ENCODE results near the gene LRRC28.

LRRC28 gene

DNA sequence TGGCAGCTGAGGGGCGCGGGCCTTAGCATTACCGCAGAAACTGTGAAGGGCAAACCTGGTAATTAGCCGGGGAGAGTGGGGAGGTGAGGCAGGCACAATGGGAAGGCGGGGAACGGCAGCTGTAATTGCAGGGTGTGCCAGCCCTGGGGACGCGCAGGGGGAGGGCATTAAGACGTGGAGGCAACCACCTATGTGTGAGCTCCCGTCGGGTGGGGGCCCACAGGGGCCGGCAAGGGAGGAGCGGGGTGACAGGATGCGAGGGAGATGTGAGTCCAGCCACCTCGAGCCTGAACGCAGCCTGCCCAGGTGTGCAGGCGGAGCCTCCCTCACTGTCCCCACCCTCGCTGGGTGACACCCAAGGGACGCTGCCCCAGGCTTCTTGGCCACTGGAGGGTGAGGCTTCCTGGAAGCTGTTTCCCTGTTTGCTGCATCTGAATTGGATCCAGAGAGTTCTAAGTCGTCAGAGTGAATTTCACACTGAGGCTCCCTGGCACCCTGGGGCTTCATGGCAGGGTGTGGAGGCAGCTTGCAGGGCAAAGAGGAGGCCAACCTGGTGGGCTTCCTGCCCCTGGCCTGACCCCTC is 183.9 kb downstream of the LRRC28 start:
- DNase-seq (ENCODE audit: low read depth) = no peak

DNA sequence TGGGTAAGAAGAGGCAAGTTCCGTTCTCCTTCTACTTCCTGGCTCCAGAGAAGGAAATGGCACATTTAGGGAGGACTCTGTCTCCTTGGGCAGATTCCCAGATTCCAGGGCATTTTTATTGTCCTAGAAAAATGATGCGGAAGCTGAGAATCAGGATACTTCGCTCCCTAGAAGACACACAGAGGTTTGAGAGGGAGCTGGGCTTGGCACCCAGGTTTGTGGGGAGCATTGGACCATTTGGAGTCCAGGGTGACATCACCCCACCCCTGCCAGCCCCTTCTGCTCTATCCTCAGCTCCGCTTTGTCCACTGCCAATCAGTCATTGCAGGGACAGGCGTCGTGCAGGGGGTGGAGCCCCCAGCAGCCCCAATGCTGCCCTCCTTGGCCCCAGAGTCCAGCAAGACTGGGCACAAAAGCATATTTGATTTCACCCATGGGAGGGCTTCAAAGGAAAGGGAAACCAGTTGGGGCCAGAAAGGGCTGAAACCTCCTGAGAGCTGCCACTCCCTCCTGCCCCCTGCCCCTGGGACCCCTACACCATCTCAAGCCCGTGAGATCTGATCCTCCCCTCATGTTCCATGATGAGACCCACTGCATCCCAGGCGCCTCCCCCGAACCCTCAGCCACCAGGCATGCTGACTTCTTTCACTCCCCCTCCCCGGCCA is 184.7 kb downstream of the LRRC28 start:
- no peak for DNase-seq (ENCODE audit: low read depth)

DNA sequence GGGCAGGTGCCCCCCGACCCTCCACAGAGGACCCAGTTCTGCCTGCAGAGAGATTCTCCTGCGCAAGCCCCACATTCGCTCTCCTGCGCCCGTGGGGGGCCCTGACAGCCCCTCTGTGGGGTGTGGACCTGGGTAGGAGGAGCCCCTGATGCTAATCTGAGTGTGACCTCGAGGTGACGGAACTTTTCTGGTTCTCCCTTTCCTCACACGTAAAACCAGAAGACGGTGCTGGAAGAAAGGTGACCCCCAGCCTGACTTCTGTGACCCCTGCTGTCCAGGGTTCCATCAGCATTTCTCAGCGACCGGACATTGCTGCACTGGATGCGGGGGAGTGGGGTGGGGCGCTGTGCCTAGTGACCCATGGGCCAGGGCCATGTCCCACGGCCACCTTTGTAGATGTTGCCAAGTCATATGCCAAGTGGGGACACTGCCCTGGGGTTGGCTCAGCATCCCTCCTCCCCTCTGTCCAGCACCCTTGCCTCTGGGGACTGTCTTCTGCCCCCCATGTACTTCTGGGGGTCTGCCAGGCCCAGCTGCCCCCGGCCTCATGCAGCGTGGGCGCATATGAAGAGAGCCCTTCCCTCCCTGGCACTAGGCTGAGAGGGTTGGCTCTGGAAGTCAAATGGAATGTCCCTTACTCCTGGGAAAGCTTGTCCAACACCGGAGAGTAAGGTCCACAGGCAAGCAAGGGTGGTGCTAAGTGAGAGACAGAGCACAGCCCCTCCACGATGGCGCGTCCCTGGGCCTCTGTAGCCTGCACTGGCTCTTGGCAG is 185.4 kb downstream of the LRRC28 start:
- no peak for DNase-seq (ENCODE audit: low read depth)

DNA sequence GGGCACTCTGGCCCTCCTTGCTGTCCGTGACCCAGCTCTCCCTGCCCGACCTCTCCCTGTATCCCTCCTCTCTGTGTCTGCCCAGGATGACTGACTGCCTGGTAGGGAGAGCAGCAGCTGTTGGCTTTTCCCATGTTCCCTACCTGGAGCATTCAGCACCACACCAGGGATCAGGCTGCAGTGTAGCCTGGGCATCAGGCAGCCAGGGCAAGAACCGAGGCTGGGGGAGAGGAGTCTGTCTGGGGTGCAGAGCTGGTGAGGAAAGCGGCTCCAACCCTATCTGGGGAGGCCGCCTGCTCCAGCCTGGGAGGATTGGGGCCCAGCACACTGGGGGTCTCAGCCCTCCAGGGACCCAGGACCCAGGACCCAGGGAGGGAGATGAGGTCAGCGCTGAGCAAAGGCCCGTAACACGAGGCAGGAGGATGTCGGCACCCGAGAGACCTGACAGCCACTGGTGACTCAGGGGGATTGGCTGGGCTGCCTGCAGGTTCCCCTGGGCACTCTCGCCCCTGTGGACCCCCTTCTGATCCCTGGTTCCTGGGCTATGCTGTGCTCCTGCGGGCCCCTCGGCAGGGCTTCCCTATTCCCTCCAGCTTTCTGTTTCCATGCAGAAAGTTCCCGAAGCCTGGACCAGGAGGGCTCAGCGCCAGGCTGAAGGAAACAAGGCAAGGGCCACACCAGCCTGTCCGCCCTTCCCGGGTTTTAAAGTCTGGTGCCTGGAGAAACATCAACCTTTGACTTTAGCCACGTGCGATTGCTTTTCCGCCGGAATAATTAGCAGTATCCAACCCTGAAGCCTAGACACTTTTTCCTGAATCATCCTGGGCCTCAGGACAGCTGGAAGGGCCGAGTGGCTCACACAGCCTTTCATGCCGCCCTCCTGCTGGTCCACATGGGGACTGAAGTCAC is 186.3 kb downstream of the LRRC28 start:
- DNase-seq (ENCODE audit: low read depth) = no peak

DNA sequence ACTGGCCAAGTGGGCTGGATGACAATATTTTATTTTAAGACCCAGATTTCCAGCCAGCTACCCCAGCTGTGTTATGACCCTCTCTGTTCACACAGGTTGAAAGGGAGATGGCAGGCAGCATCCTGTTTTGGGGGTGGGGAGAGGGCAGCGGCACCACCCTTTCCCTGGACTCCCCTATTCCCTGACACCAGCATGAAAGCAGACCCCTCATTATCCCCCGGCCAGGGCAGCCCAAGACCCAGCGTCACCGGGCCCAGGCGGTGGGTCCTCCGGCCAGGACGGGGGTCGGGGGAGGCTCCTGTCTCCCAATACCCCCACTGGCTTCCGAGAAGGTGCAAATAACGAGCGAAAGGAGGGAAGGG is 186.9 kb downstream of the LRRC28 start:
- no peak for DNase-seq (ENCODE audit: low read depth)

DNA sequence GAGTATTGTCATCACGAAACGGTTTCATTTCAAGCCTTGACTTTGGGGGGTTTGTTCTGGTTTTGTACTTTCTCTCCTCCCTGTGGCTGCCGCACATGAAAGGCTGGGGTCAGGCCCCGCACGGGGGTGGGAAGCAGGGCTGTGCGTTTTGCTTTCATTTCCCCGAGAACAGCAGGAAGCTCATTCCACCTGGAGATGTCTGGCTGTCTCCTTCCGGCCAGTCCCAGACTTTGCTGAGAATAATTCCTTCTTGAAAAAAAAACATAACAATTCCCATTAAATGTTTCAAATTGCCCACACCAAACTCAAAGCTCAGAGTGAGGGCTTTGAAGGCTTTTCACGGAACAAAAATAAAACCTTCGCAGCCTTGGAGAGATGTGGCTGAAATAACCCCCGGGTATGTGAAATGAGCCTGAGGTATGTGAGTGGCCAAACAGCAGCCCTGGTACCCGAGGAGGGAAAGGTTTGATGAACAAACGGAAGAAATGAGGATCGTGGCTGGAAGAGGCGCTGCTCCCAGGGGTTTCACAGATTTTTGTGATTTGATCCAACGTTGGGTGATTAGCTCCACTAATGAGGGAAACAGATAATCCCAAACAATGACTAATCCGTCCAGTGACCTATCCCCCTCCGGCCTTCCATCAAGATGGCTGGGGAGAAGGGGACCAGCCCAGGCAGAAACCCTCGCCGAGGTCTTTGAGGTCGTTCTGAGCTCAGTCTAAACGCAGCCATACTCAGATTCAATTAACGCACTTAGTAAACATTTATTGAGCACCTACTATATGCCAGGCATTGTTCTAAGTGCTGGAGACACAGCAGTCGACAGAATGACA is 187.6 kb downstream of the LRRC28 start:
- DNase-seq (ENCODE audit: low read depth) = no peak

DNA sequence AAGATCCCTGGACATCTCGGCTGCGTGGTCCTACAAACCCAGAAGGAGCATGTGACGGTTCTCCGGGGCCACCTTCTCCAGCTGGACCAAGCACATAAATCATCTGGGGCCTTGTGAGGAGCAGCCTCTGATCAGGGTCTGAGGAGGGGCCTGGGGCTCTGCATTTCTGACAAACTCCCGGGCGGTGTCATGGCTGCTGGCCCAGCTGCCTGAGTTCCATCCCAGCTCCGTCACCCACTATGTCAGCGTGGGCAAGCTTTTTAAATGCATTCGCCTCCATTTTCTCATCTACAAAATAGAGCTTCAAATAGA is 188.2 kb downstream of the LRRC28 start:
- no peak for DNase-seq (ENCODE audit: low read depth)

DNA sequence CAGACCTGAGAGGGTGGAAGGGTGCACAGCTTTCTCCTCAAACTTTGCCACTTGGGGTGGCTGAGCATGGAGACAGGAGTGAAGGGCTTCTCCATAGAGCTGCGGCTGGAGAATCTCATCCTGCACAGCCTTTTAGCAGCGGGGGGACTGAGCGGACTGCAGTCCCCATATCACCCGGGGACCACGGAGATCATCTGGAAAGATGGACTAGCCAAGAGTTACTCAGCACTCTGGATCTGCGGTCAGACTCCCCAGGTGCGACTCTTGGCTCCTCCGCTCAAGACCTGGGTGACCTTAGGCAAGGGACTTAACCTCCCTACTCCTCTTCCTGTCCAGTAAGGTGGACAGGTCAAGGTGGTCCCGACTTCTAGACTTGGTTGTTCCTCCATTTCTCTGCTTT is 188.7 kb downstream of the LRRC28 start:
- no peak for DNase-seq (ENCODE audit: low read depth)
